Endothelial cell of umbilical vein (primary cell): Measurements from ENCODE around the gene TOR4A. TPM values are rescaled to one million over a fixed set of nuclear protein-coding genes. Genes with fewer than 3 reads are reported as not detected.

Source experiments
- BruUV-seq: library from RNA; stranded (reverse); fragments of 400-500 nt; replicated peaks from 2 replicates; lab custom pipeline; 2021; lab: Mats Ljungman, UMichigan
- CTCF ChIA-PET: fragments of 300-600, 350-600 bp; sonication (Branson Sonifier 250); formaldehyde crosslinking; loops from one replicate; lab custom pipeline; 2021; ENCODE audit warnings: antibody characterized with exemption, inconsistent platforms; lab: Charles Lee
- POLR2A ChIA-PET: fragments of 300-600, 350-600 bp; sonication (Branson Sonifier 250); formaldehyde crosslinking; loops from one replicate; lab custom pipeline; 2021; ENCODE audit warnings: antibody characterized with exemption, inconsistent platforms; lab: Charles Lee
- DNase-seq: peaks from one replicate; pipeline ENCODE4 v3.0.0-alpha.2; 2011; ENCODE audit warnings: low read depth, low spot score
- FAIRE-seq: peaks from 2 replicates; lab custom pipeline; 2011; peaks lifted over from hg19 to GRCh38; lab: Jason Lieb, UNC
- H2AFZ ChIP-seq: 2 replicates; pipeline ENCODE4 v1.6.0; 2012; ENCODE audit warnings: low read depth, low read length, control low read depth, inconsistent platforms
- H3K27ac ChIP-seq: 2 replicates; pipeline ENCODE4 v1.5.1; 2011; ENCODE audit warnings: low read depth, mild to moderate bottlenecking, control low read depth, low read length, moderate library complexity; ENCODE audit not compliant: insufficient read depth
- H3K27me3 ChIP-seq, 2 experiments: 2 replicates each; pipeline versions ENCODE4 v1.6.0 to v1.6.1; 2011; ENCODE audit warnings: low read length in 2 of 2, mixed read lengths in 1 of 2; ENCODE audit not compliant: control insufficient read depth in 2 of 2, insufficient read depth in 2 of 2
- H3K36me3 ChIP-seq, 2 experiments: 2 replicates in 1 of 2; 3 replicates in 1 of 2; pipeline ENCODE4 v1.5.1; 2011; ENCODE audit warnings: low read length in 2 of 2, mild to moderate bottlenecking in 1 of 2, moderate library complexity in 1 of 2; ENCODE audit not compliant: control insufficient read depth in 2 of 2, insufficient read depth in 2 of 2; ENCODE audit errors: extremely low read depth in 1 of 2
- H3K4me1 ChIP-seq: 3 replicates; pipeline ENCODE4 v1.5.1; 2011; ENCODE audit warnings: mild to moderate bottlenecking, low read length; ENCODE audit not compliant: control insufficient read depth, insufficient read depth; ENCODE audit errors: extremely low read depth
- H3K4me2 ChIP-seq: 2 replicates; pipeline ENCODE4 v1.6.1; 2011; ENCODE audit warnings: low read length, control low read depth, mixed read lengths; ENCODE audit not compliant: insufficient read depth
- H3K4me3 ChIP-seq, 3 experiments: fragments of 200-600 bp in 1 of 3; sonication (generic), shearing (Covaris generic) in 1 of 3; replicated peaks in 1 of 3; 2 replicates each; pipeline ENCODE4 v1.5.1; 2011 to 2016; ENCODE audit warnings: control low read depth in 3 of 3, low read length in 3 of 3, mild to moderate bottlenecking in 2 of 3, inconsistent platforms in 1 of 3, low read depth in 1 of 3, moderate library complexity in 1 of 3; ENCODE audit not compliant: insufficient read depth in 1 of 3
- H3K79me2 ChIP-seq: 2 replicates; pipeline ENCODE4 v1.6.0; 2012; ENCODE audit warnings: low read length, inconsistent platforms; ENCODE audit not compliant: control insufficient read depth, insufficient read depth
- H3K9ac ChIP-seq: replicated peaks from 2 replicates; pipeline ENCODE3; 2011; ENCODE audit warnings: low read length, control low read depth; ENCODE audit not compliant: insufficient read depth; ENCODE audit errors: extremely low read depth
- H3K9me1 ChIP-seq: replicated peaks from 3 replicates; pipeline ENCODE4 v1.6.0; 2011; ENCODE audit warnings: mild to moderate bottlenecking, low read length; ENCODE audit not compliant: control insufficient read depth, insufficient read depth; ENCODE audit errors: extremely low read depth
- H3K9me3 ChIP-seq: replicated peaks from 2 replicates; pipeline ENCODE4 v1.5.1; 2012; ENCODE audit warnings: low read length, inconsistent platforms; ENCODE audit not compliant: control insufficient read depth, insufficient read depth
- H4K20me1 ChIP-seq: replicated peaks from 2 replicates; pipeline ENCODE3; 2011; ENCODE audit warnings: mild to moderate bottlenecking, low read length; ENCODE audit not compliant: control insufficient read depth, insufficient read depth; ENCODE audit errors: extremely low read depth
- FOS ChIP-seq: IDR thresholded peaks from 2 replicates; pipeline ENCODE4 v1.6.1; 2011; ENCODE audit warnings: mild to moderate bottlenecking, low read length, moderate library complexity, borderline replicate concordance; ENCODE audit not compliant: insufficient read depth
- GATA2 ChIP-seq: IDR thresholded peaks from 2 replicates; pipeline ENCODE4 v1.7.0; 2011; ENCODE audit warnings: low read depth, mild to moderate bottlenecking, moderate library complexity, mixed read lengths, low read length; ENCODE audit not compliant: insufficient read length, insufficient read depth
- dilution Hi-C: fragments of 300-500 bp; cut with MboI; formaldehyde crosslinking; loops from one replicate; pipeline ENCODE4 v1.15.0; 2019; ENCODE audit warnings: low sequenced_read_pairs; ENCODE audit not compliant: extremely low pct_ligation_motif_present
- intact Hi-C: fragments of 100-400 bp; cut with micrococcal nuclease; formaldehyde crosslinking; loops from one replicate; pipeline ENCODE4 v1.10.0; 2022
- polyA plus RNA-seq, 4 experiments: library from polyadenylated mRNA; depleted of rRNA in 3 of 4; stranded (reverse) in 3 of 4; unstranded in 1 of 4; fragments of >200 nt; gene quantifications; 2 replicates each; pipeline versions ENCODE4 v1.2.1 to v1.2.3, GENCODE V29; 2011 to 2012; ENCODE audit warnings: missing spikeins in 1 of 4
- total RNA-seq: library from RNA; stranded (reverse); gene quantifications from 2 replicates; pipeline ENCODE4 v1.2.3, GENCODE V29; 2021
- TF ChIP-seq, protein P1 (sequence below): IDR thresholded peaks from 2 replicates; pipeline ENCODE4 v1.6.1; 2011; ENCODE audit not compliant: insufficient read depth, insufficient read length
- TF ChIP-seq, protein P2 (sequence below), 2 donors: IDR thresholded peaks; 1 replicate in 1 of 2; 2 replicates in 1 of 2; pipeline ENCODE4 v1.5.1; 2011; ENCODE audit warnings: low read length in 2 of 2, mild to moderate bottlenecking in 2 of 2, moderate library complexity in 2 of 2, control low read depth in 1 of 2, inconsistent platforms in 1 of 2, low read depth in 1 of 2; ENCODE audit not compliant: insufficient read depth in 1 of 2; ENCODE audit errors: extremely low read depth in 1 of 2

The TOR4A gene
- total and polyA plus RNA-seq, 2 donors (not counting 3 experiments of a cell fraction or from before 2014, with no cell fraction given): 32.4 to 48.0 TPM

GRCh38 chr9:137302449-137303150 lies 25.1 kb downstream of the TOR4A start:
- Histone ChIP-seq H3K9me1 (no peaks in the 10 kb centered on the region), H3K4me2 (peak overlapping the region; percentile 40), H3K27ac (peak overlapping the region; percentile 76), H3K79me2 (peaks cover 26% of the 10 kb centered on the region), H3K4me3 (peak overlapping the region in 2 of 3 experiments; percentile 32 to 34), H3K27me3 (no peaks in the 10 kb centered on the region), H4K20me1 (no peaks in the 10 kb centered on the region), H2AFZ (peak overlapping the region; percentile 26), H3K9ac (peak overlapping the region; percentile 65), H3K36me3 (no peaks in the 10 kb centered on the region), H3K9me3 (no peaks in the 10 kb centered on the region), H3K4me1 (peaks cover 61% of the 10 kb centered on the region)
- DNase-seq (no peak), FAIRE-seq (no peak)
- BruUV-seq: no TSS peak
- intact Hi-C loops: loop anchor here (1.0 kb wide), 1 partner anchor 105 kb away; no protein-coding TSS in a partner anchor
- POLR2A ChIA-PET: interaction anchor here (0.6 to 1.9 kb wide), 10 partner anchors 13 to 146 kb away, joined by 3 to 5 read pairs (median 4); partner anchors contain the start of genes EXD3 and NOXA1
- CTCF ChIA-PET: interaction anchor here (0.6 to 3.1 kb wide), 35 partner anchors 8 to 249 kb away, joined by 3 to 36 read pairs (median 5); partner anchors contain the start of genes EXD3, MRPL41, NOXA1 and TOR4A
- TF ChIP-seq, protein P1, sequence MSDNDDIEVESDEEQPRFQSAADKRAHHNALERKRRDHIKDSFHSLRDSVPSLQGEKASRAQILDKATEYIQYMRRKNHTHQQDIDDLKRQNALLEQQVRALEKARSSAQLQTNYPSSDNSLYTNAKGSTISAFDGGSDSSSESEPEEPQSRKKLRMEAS: no peak
- TF ChIP-seq FOS (no peak), GATA2 (no peak)
- TF ChIP-seq, protein P2, sequence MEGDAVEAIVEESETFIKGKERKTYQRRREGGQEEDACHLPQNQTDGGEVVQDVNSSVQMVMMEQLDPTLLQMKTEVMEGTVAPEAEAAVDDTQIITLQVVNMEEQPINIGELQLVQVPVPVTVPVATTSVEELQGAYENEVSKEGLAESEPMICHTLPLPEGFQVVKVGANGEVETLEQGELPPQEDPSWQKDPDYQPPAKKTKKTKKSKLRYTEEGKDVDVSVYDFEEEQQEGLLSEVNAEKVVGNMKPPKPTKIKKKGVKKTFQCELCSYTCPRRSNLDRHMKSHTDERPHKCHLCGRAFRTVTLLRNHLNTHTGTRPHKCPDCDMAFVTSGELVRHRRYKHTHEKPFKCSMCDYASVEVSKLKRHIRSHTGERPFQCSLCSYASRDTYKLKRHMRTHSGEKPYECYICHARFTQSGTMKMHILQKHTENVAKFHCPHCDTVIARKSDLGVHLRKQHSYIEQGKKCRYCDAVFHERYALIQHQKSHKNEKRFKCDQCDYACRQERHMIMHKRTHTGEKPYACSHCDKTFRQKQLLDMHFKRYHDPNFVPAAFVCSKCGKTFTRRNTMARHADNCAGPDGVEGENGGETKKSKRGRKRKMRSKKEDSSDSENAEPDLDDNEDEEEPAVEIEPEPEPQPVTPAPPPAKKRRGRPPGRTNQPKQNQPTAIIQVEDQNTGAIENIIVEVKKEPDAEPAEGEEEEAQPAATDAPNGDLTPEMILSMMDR (IDR thresholded peaks at IDR 0.05; ENCODE audit: extremely low read depth in 1 of 2, insufficient read depth in 1 of 2, low read depth in 1 of 2, low read length in 2 of 2): peak; percentile 55 to 76
- dilution Hi-C loops: no loop called here
